ENCODE data around the gene SPDYE18.
"Not testable (repeated sequence)": the region's sequence is repeated elsewhere in the genome, so short reads cannot be mapped to it uniquely, and the experiment has no call there.

SPDYE18 gene

GRCh38 chr7:77005461-77006057 is 56.8 kb downstream of the SPDYE18 start:
- DNase-seq (ENCODE audit: low read depth): not testable (repeated sequence)

GRCh38 chr7:77004151-77004550 is 58.2 kb downstream of the SPDYE18 start:
- DNase-seq (ENCODE audit: low read depth): not testable (repeated sequence)

- not testable (repeated sequence) for DNase-seq (ENCODE audit: low read depth)
Observed at GRCh38 chr7:77003241-77003640, 59.1 kb downstream of the SPDYE18 start.

DNA sequence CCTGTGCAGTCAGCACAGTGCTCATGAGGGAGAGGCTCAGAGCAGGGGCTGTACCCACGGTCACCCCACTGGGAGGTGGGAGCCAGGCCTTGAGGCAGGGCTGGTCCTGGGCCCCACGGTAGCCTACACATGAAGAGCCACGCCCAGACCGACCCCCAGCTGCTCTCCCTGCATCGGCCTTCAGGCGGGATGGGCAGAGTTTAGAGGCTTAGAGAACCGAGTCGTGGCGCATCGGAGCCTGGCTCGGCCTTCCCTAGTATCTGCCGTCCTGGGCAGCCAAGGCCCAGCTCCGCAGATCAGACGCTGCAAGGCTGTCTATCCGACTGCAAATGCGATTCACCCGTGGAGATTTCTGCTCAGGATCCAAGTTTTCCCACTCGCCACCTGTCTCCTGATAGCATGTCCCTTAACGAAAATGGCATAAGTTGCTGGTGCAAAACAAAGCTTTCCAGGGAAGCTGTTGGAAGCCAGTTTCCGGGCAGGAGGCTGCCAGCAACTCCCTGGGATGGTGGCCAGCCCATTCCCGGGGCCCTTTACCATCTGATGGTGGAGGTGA is 59.6 kb downstream of the SPDYE18 start:
- DNase-seq (ENCODE audit: low read depth): not testable (repeated sequence)

DNA sequence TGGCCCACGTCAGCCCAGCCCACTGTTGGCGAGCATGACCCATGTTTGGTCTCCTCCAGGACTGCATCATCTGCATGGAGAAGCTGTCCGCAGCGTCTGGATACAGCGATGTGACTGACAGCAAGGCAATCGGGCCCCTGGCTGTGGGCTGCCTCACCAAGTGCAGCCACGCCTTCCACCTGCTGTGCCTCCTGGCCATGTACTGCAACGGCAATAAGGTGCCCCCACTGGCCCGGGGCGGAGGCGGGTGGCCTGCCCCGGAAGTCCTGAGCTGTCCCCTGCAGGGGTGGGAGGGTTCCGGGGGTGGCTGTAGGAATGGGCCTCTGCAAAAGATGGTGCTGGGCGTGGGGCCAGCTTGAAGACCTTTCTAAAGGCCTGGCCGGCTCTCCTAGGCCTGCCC is 60.3 kb downstream of the SPDYE18 start:
- not testable (repeated sequence) for DNase-seq (ENCODE audit: low read depth)

Data from stimulated activated CD8-positive, alpha-beta memory T cell treated with anti-CD3 and anti-CD28 coated beads, Interleukin-7, amount 100 ng/mL, for 24 hours (primary cell).